Measurements from ENCODE around the gene TMEM169. TPM values are rescaled to one million over a fixed set of nuclear protein-coding genes. Genes with fewer than 3 reads are reported as not detected.

TMEM169 gene
- total and polyA plus RNA-seq, 9 of the 15 experiments (the other 6 are each of a cell fraction or from before 2014, with no cell fraction given): 0.01 to 0.09 (median 0.04) TPM; not detected in 5

DNA sequence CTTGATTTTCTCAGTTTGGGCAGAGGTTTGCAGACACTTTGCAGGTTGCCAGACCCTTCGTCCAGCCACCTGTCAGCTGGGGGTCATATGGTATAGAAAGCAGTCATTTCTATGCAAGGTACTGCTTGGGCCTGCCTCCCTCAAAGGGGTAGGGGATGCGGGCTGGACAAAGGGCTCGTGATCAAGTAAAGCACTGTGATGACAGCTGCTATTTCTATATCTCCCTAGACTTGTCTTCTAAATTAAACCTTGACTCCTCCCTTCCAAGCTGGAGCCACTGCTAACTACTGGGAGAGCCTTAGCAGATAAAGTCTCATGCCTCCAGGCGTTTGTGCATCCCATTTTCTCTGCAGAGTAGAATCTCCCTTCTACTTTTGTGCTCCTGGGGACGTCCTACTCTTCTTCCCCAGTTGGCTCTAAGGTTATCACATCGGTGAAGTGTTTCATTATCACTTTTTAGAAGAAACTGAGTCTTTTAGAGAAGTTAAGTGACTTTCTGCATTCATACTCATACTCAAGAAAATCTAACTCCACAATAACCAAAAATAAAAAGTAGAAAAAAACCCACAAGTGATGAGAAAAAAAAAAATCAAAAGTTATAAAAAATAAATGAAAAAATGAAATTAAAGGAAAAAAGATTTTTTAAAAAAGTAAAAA, 26.7 kb downstream of the TMEM169 start (continued):
- TF ChIP-seq EZH2 (IDR thresholded peaks at IDR 0.05; ENCODE audit: borderline replicate concordance, low read depth, low read length): no peak

DNA sequence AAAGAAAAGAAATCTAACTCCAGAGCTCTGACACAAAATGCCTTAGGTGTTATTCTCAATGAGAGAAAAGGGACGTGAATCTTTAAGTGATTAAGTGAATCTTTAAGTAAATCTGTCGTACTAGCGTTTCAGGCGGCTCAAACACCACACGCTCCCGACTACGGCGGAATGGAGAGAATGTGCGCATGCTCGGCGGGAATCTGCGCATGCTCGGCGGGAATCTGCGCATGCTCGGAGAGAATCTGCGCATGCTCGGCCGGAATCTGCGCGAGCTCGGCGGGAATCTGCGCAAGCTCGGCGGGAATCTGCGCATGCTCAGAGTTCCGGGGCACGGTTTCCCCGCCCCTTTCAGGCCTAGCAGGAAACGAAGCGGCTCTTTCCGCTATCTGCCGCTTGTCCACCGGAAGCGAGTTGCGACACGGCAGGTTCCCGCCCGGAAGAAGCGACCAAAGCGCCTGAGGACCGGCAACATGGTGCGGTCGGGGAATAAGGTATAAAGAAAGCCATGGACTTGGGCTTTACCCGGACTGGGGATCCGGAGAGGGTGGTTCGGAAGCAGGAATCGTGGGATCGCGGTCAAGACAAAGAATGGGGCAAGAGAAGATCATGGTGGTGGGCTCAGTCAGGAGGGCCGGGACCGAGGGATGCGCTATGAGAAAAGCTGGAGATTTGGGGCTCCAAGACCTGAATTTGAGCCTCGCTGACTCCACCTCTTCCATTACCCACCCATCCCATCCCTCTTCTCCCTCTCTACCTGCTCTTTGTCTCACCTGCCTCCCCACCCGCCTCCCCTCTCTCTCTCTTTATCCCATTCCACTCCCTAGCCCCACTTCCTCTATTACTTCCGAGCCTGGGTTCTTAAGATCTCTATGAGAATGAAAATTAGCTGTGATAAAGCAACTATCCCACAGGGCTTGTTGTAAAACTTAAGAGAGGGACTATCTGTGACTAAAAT, 27.5 kb downstream of the TMEM169 start, which contains the start of gene XRCC5:
Gene XRCC5 (plus strand): TSS at position 382 of the 955 bp plus-strand sequence. CDS start 89 bp downstream, at position 471.
- Histone ChIP-seq H4K20me1 (replicated peaks; ENCODE audit: control insufficient read depth, insufficient read depth, low read length) (peaks cover 4% of the 10 kb centered on the region; the same call in 1 of the 2 replicates), H3K4me3 (peak within 1 kb of the TSS; percentile 71), H3K36me3 (ENCODE audit: control insufficient read depth, insufficient read depth, low read length) (peaks cover 41% of the 10 kb centered on the region), H3K27me3 (ENCODE audit: control insufficient read depth in 2 of 2, insufficient read depth in 2 of 2, low read length in 2 of 2) (no peaks in the 10 kb centered on the region), H3K4me1 (replicated peaks in 1 of 2; ENCODE audit: control insufficient read depth in 2 of 2, insufficient read depth in 2 of 2, low read length in 2 of 2) (peaks cover 5 to 15% of the 10 kb centered on the region in 2 experiments; a peak in 4 of 5 replicates), H3K79me2 (ENCODE audit: control insufficient read depth, insufficient read depth, low read length) (peaks cover 43% of the 10 kb centered on the region), H2AFZ (ENCODE audit: low read depth, low read length) (peak within 1 kb of the TSS; percentile 88), H3K9ac (ENCODE audit: insufficient read depth in 1 of 2, low read depth in 2 of 2, low read length in 2 of 2) (peak within 1 kb of the TSS; percentile 93 to 94), H3K4me2 (ENCODE audit: insufficient read depth, low read length) (peak within 1 kb of the TSS; percentile 84), H3K9me3 (replicated peaks; ENCODE audit: control insufficient read depth, insufficient read depth, low read depth, low read length) (no peaks in the 10 kb centered on the region), H3K9me1 (ENCODE audit: control insufficient read depth, insufficient read depth, low read length) (no peaks in the 10 kb centered on the region), H3K27ac (ENCODE audit: extremely low read depth, low read depth, low read length) (peak within 1 kb of the TSS; percentile 88)
- intact Hi-C loops (cut with micrococcal nuclease): loop anchor here (5.0 to 10.0 kb wide), 3 partner anchors 37 to 154 kb away; no protein-coding TSS in a partner anchor
- in situ Hi-C loops (cut with MboI): no loop called here
- BruUV-seq (replicated peaks): no TSS peak
- ChIA-PET CTCF (ENCODE audit: low intra/inter-chr PET ratio) (no interaction called here), POLR2A (interaction anchor here (0.6 to 1.5 kb wide), 4 partner anchors 9 to 219 kb away, joined by 4 to 5 read pairs (median 4); partner anchors contain the start of genes PECR and TMEM169)
- ATAC-seq (peak; percentile 85), FAIRE-seq (peak; percentile 92), DNase-seq (ENCODE audit: extremely low read depth in 1 of 4, low spot score in 3 of 4) (peak; percentile 90 to 95 (median 92))
- WGBS (ENCODE audit: insufficient coverage, low coverage, missing lambda C conversion rate): under 1% methylated on average over 45 of the region's 57 CpGs
- TF ChIP-seq, protein P1, sequence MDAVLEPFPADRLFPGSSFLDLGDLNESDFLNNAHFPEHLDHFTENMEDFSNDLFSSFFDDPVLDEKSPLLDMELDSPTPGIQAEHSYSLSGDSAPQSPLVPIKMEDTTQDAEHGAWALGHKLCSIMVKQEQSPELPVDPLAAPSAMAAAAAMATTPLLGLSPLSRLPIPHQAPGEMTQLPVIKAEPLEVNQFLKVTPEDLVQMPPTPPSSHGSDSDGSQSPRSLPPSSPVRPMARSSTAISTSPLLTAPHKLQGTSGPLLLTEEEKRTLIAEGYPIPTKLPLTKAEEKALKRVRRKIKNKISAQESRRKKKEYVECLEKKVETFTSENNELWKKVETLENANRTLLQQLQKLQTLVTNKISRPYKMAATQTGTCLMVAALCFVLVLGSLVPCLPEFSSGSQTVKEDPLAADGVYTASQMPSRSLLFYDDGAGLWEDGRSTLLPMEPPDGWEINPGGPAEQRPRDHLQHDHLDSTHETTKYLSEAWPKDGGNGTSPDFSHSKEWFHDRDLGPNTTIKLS (IDR thresholded peaks at IDR 0.05; ENCODE audit: borderline replicate concordance, low read depth): peak; percentile 32; the same call in 1 of the 2 replicates
- TF ChIP-seq JUN (IDR thresholded peaks at IDR 0.05; ENCODE audit: borderline replicate concordance, low read depth, low read length) (0 out of 2 replicates have a peak, but pooled peaks have one; percentile 9), JUN (CRISPR knock-in tag; IDR thresholded peaks at IDR 0.05; ENCODE audit: borderline replicate concordance) (no peak), HNRNPLL (IDR thresholded peaks at IDR 0.05; ENCODE audit: low read depth, low read length, poor library complexity, severe bottlenecking) (peak; percentile 100), SPI1 (IDR thresholded peaks at IDR 0.05; ENCODE audit: borderline replicate concordance, low read depth, low read length) (peak; percentile 82), KAT8 (IDR thresholded peaks at IDR 0.05; ENCODE audit: low read depth) (no peak), NCOA4 (IDR thresholded peaks at IDR 0.05; ENCODE audit: partially characterized antibody) (no peak)
- TF ChIP-seq, protein P2, sequence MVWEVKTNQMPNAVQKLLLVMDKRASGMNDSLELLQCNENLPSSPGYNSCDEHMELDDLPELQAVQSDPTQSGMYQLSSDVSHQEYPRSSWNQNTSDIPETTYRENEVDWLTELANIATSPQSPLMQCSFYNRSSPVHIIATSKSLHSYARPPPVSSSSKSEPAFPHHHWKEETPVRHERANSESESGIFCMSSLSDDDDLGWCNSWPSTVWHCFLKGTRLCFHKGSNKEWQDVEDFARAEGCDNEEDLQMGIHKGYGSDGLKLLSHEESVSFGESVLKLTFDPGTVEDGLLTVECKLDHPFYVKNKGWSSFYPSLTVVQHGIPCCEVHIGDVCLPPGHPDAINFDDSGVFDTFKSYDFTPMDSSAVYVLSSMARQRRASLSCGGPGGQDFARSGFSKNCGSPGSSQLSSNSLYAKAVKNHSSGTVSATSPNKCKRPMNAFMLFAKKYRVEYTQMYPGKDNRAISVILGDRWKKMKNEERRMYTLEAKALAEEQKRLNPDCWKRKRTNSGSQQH (CRISPR knock-in tag; IDR thresholded peaks at IDR 0.05): peak; percentile 21; the same call in 1 of the 2 replicates
- TF ChIP-seq, protein P3, sequence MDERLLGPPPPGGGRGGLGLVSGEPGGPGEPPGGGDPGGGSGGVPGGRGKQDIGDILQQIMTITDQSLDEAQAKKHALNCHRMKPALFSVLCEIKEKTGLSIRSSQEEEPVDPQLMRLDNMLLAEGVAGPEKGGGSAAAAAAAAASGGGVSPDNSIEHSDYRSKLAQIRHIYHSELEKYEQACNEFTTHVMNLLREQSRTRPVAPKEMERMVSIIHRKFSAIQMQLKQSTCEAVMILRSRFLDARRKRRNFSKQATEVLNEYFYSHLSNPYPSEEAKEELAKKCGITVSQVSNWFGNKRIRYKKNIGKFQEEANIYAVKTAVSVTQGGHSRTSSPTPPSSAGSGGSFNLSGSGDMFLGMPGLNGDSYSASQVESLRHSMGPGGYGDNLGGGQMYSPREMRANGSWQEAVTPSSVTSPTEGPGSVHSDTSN (CRISPR knock-in tag; IDR thresholded peaks at IDR 0.05; ENCODE audit: low read depth): no peak
- TF ChIP-seq, protein P3 (tag; conservative IDR thresholded peaks at IDR 0.05; ENCODE audit: low read depth): no peak

All from K562 (cell line).